ENCODE results near the gene PCP4.

- no peak for TF ChIP-seq CTCF (conservative IDR thresholded peaks at IDR 0.05; ENCODE audit: low read length)
- TF ChIP-seq EZH2phosphoT487 (IDR thresholded peaks at IDR 0.05; ENCODE audit: borderline replicate concordance) = no peak
These were observed 33.7 kb downstream of the PCP4 start for GRCh38 chr21:39900911-39901310.

Data from Loucy (cell line).